IPS-18c (cell line): ENCODE measurements around the gene OR2AG1.
"Not testable (repeated sequence)": the region's sequence is repeated elsewhere in the genome, so short reads cannot be mapped to it uniquely, and the experiment has no call there.

Experiments used
- H3K4me3 ChIP-seq: 2 replicates; pipeline ENCODE4 v1.7.0; 2013; ENCODE audit warnings: low read depth, mild to moderate bottlenecking, low read length, moderate library complexity; ENCODE audit not compliant: insufficient read depth
- H3K9me3 ChIP-seq: one replicate; pipeline ENCODE4 v1.6.1; 2013; ENCODE audit warnings: mild to moderate bottlenecking, low read length, moderate library complexity; ENCODE audit not compliant: control insufficient read depth, insufficient read depth

OR2AG1 gene

DNA sequence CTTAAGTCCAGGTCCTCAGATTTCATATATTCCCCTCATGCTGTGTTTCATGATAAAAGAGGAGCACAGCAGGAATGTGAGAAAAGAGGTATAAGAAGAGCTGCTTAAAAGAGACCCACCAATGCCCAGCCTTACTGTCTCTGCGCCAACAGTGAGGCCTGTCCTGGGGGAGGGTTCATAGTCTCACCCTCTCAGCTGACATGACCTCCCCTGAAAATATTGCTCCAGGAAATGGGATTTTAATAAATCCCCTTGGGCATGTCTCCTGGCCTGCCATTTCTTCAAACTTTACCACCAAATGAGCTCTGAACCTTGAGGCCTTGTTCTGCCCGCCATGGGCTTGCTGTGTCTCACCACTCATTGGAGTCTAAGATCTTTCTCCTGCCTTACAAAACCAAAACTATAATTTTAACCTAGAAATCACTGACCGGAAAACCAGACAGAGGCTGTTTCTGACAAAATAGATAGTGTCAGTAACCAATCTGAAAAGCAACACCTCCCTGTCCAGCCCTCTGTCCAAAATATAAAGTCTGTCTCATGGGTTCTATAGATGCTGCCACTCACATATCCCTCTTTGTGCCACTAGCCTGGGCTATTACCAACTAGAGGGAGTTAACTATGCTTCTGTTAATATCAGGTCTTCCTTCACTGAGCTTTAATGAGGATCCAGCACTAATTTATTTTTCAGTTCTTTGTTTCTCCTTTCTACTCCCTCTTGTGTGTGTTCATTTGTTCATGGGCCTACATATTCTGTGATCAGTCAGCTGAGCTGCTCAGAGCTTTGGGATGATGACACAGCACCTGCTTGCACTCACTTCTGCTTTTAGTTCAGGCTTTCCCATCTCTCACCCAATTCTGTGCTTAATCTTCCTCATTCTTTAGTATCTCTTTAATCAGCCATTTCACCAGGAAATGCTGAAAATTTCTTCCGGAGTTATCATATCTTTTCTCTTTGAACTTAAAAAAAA is 10.6 kb upstream of the OR2AG1 start, which contains the start of gene OR2AG2:
OR2AG2 (minus strand) TSS at position 51 of the 968 bp plus-strand sequence. CDS start 3,019 bp downstream, outside the sequence.
- Histone ChIP-seq H3K9me3 (no peaks in the 10 kb centered on the region), H3K4me3 (no peak within 1 kb of the TSS)

DNA sequence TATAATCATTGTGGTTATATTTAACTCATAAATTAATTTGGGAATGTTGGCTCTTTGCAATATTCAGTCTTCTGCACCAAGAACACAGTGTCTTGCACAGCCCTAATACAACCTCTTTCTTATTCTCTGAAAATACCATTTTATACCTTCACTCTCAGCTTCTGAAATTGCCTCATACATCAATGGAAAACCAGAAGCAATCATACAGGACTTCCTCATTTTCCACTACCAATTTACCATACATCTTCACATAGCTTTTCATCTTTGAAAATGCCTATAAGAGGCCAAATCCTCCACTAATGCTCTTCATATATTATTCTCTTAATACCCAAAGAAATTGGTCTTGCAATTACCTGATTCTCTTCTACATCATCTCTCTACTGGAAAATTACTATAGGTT is 4.3 kb upstream of the OR2AG1 start:
- H3K4me3 ChIP-seq, result no peak overlapping the region
- peaks cover 2% of the 10 kb centered on the region for H3K9me3 ChIP-seq

DNA sequence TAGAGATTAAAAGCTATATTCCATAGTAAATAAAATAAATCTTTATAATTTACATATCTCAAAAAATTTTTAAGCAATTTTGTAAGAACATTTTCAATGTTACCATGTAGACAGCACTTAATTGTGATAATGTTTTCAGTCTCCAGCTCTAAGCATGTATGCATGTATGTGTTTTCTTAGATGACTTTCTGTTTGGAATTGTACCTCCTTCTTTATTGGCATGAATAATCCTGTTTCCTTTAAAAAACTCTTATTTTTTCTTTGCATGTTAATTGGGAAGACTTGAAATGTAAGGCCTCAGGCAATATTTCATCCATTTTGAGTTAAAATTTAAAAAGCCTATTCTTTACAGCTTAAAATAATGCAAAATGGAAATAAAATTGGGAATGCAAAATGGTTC is 2.0 kb upstream of the OR2AG1 start:
- H3K4me3 ChIP-seq, result no peak overlapping the region
- H3K9me3 ChIP-seq, result peaks cover 2% of the 10 kb centered on the region

DNA sequence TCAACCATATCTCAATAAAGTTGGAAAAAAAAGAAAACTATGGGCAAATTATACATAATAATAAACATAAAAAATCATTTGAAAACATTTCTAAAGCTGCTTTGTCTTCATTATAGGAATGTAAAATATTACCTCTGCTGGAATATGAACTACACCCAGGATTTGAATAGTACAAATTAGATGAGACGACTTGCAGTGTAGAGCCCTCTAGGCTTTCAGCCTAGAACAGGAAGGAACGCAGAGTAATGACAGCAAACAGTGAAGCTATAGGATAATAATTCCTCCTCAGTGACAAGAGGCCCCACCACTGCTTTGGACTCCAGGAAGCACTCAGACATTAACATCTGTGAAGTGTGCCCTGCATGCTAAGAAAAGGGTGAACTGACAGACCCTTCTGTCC is 7.7 kb downstream of the OR2AG1 start:
- no peaks in the 10 kb centered on the region for H3K9me3 ChIP-seq

DNA sequence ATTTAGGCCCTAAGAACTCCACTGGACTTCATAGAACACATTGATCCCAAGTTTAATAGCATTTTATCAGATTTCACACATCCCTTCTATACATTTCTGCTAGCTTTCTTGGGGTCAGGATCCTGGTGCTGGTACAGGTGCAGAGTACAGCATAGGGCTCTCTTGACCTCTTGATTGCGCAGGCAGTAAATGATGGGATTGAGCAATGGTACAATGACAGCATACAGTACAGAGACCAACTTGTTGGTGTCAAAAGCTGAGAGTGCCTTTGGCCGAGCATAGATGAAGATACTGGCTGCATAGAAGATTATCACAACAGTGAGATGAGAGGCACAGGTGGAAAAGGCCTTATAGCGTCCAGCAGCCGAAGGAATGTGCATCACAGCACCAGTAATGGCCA is 11.8 kb downstream of the OR2AG1 start:
- H3K4me3 ChIP-seq, result no peak overlapping the region
- H3K9me3 ChIP-seq, result no peaks in the 10 kb centered on the region

More for the DNA sequence above, 7.7 kb downstream of the OR2AG1 start:
- H3K4me3 ChIP-seq, result no peak overlapping the region

DNA sequence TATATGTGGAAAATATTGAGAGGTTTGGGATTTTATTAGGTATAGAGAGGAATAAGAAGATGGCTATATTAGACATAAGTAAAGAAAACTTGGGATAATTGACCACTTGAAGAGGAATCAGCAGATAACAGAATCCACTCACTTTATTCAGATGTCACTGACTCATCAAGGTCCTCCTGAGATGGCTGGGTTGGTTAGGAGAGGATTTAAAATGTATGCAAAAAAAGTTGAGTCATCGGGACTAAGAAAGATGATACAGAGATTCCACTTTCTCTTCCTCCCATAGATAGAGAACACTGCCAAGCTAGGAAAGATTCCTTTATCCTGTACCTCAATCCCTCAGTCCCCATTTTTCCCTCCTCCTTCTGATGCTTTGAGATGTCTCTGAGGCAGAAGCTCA is 16.6 kb downstream of the OR2AG1 start, which contains the start of gene OR6A2:
OR6A2 (minus strand) TSS at position 288 of the 400 bp plus-strand sequence. CDS start 3,981 bp downstream, outside the sequence.
- H3K4me3 ChIP-seq, result no peak within 1 kb of the TSS
- H3K9me3 ChIP-seq, result peaks cover 4% of the 10 kb centered on the region

DNA sequence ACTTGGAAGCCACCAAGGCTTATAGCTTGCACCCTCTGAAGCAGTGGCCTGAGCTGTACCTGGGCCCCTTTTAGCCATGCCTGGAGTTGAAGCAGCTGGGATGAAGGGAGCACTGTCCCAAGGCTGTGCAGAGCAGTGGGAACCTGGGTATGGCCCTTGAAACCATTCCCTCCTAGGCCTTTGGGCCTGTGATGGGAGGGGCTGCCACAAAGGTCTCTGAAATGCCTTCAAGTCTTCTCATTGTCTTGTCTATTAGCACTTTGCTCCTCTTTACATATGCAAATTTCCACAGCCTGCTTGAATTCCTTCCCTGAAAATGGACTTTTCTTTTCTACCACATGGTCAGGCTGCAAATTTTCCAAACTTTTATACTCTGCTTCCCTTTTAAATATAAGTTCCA is 18.3 kb downstream of the OR2AG1 start:
- not testable (repeated sequence) for H3K4me3 ChIP-seq, H3K9me3 ChIP-seq

DNA sequence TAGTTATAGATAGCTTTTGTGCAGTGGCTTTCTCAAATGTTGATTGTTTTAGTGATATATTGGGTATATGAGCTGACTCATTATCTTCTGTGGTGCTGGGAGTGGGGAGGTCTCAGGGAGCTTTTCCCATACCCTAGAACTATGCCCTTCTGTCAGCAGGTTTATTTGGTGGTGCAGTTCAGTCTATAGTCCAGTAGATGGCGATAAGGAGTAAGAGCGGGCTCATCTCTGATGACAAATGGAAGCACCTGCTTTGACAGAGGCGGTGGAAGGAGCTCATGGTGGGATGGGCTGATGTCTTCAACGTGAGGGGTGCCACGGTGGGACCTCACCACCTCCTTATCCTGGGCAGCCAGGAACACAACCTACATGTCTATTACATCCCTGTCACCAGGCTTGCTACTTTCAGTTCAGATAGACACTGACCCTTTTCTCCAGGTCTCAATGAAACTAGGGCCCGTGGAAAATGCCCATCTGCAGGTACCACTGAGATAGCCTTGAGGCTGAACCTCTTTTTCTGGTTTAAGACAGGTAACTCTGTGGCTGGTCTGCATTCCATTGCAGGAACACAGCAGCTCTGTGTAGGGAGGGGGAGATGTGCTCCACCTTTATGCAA is 29.7 kb downstream of the OR2AG1 start:
- Histone ChIP-seq H3K4me3 (no peak overlapping the region), H3K9me3 (no peaks in the 10 kb centered on the region)

DNA sequence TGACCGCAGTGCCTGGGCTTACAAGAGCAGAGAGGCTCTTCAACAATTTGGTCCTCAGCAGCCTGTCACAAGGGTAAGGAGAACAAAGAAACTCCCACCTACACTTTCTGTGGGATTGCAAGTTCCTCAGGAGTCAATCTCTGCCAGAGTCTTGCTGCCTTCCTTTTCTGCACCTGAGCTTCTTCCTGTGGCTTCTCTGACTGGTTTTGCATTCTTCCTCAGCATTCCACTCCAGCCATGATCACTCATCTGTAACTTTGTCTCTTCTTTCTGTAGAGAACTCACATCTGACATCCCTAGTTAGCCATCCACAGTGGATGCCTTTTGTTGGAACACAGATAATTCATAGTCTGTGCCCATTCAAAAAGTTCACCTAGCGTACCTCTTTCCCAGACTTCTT is 30.8 kb downstream of the OR2AG1 start:
- Histone ChIP-seq H3K9me3 (no peaks in the 10 kb centered on the region), H3K4me3 (no peak overlapping the region)

DNA sequence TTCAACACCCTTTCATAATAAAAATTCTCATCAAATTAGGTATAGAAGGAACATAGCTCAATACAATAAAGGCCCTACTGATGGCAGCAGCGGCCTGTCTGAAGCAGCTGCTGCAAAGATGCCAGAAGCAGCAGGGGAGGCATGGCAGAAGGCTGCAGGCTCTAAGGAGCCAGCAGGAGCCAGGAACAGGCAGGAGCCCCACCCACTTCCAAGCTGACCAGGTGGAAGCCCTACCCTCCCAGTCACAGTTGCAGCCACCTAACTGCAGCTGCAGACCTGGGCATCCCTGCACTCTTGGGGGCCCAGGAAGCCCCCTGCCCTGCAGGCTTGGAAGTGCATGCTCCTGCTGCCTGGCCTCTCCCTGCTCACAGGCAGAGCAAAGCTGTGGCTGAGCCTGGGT is 34.9 kb downstream of the OR2AG1 start:
- no peak overlapping the region for H3K4me3 ChIP-seq
- no peaks in the 10 kb centered on the region for H3K9me3 ChIP-seq

DNA sequence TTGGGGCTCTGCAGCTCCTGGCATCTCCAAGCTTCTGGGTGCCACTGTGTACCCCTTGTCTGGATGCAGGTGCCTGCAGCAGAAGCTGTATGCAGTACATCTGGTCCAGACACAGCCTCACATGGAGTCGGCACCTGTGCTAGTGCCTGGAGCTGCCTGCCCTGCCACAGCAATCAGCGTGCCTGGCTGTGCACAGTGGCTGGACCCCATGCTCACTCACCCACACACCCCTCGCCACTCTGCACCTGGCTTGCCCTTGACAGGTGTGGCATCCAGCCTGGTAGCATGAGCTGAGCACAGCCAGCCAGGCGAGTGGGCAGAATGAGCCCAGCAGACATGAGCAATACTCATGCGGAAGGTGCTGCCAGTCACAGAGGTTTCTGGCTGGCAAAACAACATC is 36.1 kb downstream of the OR2AG1 start:
- H3K9me3 ChIP-seq, result no peaks in the 10 kb centered on the region
- no peak overlapping the region for H3K4me3 ChIP-seq

DNA sequence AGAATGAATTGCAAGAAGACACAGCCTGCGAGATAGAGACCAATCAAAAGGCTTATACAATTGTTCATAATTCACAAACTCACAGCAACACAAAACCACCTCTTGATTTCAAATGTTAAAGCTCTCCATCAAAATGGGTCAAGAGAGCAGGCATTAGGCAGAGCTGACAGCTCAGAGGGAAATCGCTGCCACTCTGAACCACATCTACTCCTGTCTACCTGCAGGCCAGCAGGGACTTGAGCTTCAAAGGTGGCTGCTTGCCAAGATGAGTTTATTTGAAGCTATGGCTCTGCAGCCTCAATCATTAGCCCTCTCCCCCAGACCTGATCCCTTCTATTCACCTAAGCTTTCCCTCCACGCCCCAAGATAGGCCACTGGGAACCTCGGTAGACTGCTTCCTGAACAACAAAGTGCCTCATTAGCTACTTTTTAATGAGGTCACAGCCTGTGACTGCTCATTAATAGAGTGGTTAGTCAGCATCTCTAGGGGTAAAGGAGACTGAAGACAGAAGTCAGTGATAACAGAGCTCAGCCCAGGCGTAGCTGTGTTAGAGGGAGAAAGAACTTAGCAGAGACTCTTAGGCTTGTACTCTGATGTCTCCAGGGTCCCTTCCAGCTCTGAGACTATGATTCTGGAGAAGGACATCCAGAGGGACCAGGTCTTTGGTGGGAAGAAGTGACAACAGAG is 41.5 kb downstream of the OR2AG1 start:
- Histone ChIP-seq H3K4me3 (no peak overlapping the region), H3K9me3 (no peaks in the 10 kb centered on the region)

DNA sequence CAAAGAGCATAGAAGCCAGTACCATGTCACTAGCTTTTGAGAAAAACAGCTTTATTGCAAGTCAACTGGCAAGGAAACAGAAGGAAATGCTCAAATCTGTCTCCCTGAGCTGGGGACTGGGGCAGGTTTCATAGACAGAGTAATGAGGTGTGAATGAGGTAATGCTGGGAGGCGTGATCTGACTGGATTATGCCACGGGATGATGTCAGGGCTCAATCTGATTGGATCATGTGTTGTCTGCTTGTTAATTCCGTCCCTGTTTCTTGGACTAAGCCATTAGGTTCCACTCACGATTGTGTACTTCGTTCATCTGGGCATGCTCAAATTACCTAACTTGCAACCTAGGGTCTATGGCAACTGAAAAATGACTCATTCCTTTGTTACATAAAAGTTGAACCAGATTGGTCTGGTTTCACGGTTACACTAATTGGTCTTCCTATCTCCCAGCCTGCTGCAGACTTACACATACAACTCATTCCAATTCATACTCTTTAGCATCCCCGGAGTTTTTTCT is 42.5 kb downstream of the OR2AG1 start:
- Histone ChIP-seq H3K9me3 (no peaks in the 10 kb centered on the region), H3K4me3 (no peak overlapping the region)

DNA sequence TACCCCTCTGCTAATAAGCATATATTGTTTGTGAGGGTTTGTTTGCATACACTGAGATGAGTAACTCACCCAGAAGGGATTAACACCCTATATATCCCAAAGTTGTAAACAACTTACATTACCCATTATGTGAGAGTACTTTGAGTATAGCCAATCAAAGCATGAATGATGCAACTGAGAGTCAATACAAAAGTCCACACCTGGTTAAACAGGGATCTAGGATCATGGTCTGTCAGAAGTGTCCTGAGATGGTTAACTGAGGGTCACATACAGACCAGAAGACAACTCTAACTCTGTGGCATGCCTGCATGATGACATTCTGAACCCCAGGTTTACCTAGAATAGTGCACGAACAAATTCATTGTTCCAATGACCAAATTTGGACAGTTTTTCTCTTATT is 45.3 kb downstream of the OR2AG1 start:
- Histone ChIP-seq H3K9me3 (no peaks in the 10 kb centered on the region), H3K4me3 (no peak overlapping the region)

DNA sequence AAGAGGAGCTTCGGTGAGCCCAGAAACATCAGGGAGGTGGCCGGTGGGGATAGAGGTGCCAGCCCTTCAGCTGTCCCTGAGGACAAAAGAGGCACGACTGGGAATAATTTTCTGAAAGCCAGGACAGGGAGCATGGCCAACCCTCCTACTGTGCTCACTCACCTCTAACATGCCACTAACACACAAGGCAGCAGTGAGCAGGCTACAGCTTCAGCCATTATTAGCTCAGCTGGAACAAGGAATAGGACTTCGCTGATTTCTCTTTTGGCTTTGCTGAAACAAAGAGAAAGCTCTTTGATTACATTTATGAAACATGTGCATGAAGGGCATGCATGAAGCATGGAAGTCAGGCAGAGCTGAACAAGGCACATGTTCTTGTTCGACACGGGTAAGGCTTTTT is 50.5 kb downstream of the OR2AG1 start:
- H3K9me3 ChIP-seq, result no peaks in the 10 kb centered on the region
- H3K4me3 ChIP-seq, result no peak overlapping the region

DNA sequence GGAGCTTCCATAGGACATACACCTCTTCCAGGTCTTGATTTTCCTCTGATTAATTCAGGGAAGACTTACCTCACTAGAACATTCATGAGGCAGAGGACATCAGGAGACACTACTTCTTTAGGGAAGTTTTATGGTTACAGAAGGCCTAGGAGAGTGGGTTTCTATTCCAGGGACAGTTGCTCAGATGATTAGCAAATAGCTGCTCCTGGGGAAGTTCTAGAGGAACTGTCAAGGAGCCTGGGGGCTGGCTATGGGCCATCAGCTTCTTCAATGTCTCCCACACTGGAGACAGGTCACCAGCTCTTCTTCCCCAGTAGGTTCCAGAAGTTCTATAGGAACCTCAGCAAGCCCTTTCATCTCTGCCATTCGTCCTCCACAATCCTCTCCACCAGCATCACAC is 51.2 kb downstream of the OR2AG1 start:
- H3K4me3 ChIP-seq, result no peak overlapping the region
- H3K9me3 ChIP-seq, result no peaks in the 10 kb centered on the region
